Ishikawa (cell line): Measurements from ENCODE around the gene FOXO3.
A peak's percentile ranks its signal among the peaks of the same experiment; 100 is the strongest.

ENCODE experiments used
- CEBPB ChIP-seq: IDR thresholded peaks from 2 replicates; pipeline ENCODE4 v1.6.1; 2012
- CREB1 ChIP-seq: IDR thresholded peaks from 2 replicates; pipeline ENCODE4 v1.6.1; 2012; ENCODE audit warnings: low read depth
- EGR1 ChIP-seq: IDR thresholded peaks from 2 replicates; pipeline ENCODE4 v1.6.1; 2012
- EP300 ChIP-seq: IDR thresholded peaks from 2 replicates; pipeline ENCODE4 v1.6.1; 2012; ENCODE audit warnings: borderline replicate concordance
- FOXM1 ChIP-seq: IDR thresholded peaks from 2 replicates; pipeline ENCODE4 v1.6.1; 2012; ENCODE audit warnings: low read depth, borderline replicate concordance
- MAX ChIP-seq: IDR thresholded peaks from 2 replicates; pipeline ENCODE4 v1.6.1; 2012
- NFIC ChIP-seq: IDR thresholded peaks from 2 replicates; pipeline ENCODE4 v1.6.1; 2012
- RAD21 ChIP-seq: IDR thresholded peaks from 2 replicates; pipeline ENCODE4 v1.6.1; 2012; ENCODE audit warnings: low read depth
- REST ChIP-seq: IDR thresholded peaks from 2 replicates; pipeline ENCODE4 v1.6.1; 2012; ENCODE audit warnings: low read depth, mild to moderate bottlenecking
- TAF1 ChIP-seq: IDR thresholded peaks from 2 replicates; pipeline ENCODE4 v1.6.1; 2012; ENCODE audit warnings: low read depth, mild to moderate bottlenecking
- TCF12 ChIP-seq: IDR thresholded peaks from 2 replicates; pipeline ENCODE4 v1.6.1; 2012; ENCODE audit warnings: low read depth
- TEAD4 ChIP-seq: IDR thresholded peaks from 2 replicates; pipeline ENCODE4 v1.6.1; 2012
- USF1 ChIP-seq: IDR thresholded peaks from 2 replicates; pipeline ENCODE4 v1.6.1; 2012
- YY1 ChIP-seq: IDR thresholded peaks from 2 replicates; pipeline ENCODE4 v1.6.1; 2012; ENCODE audit warnings: low read depth
- ZBTB7A ChIP-seq: IDR thresholded peaks from 2 replicates; pipeline ENCODE4 v1.6.1; 2012; ENCODE audit warnings: low read depth

Gene FOXO3

GRCh38 chr6:108541843-108542759, 18.6 kb upstream of the FOXO3 start:
- TF ChIP-seq EP300 (no peak), RAD21 (peak; percentile 99)

- TF ChIP-seq EGR1 (no peak), TAF1 (no peak), TCF12 (no peak), CREB1 (no peak), REST (no peak), MAX (no peak), RAD21 (no peak), NFIC (no peak)
These were observed 17.4 kb upstream of the FOXO3 start for GRCh38 chr6:108543175-108543940.

GRCh38 chr6:108544606-108545005, 16.1 kb upstream of the FOXO3 start:
- TF ChIP-seq TEAD4, result no peak
- no peak for TF ChIP-seq USF1
- no peak for TF ChIP-seq TCF12
- TF ChIP-seq REST, result no peak
- no peak for TF ChIP-seq CEBPB
- no peak for TF ChIP-seq EP300
- TF ChIP-seq NFIC, result no peak
- no peak for TF ChIP-seq YY1
- no peak for TF ChIP-seq ZBTB7A
- TF ChIP-seq RAD21, result no peak
- TF ChIP-seq MAX, result no peak

GRCh38 chr6:108546079-108547049, 14.4 kb upstream of the FOXO3 start:
- no peak for TF ChIP-seq YY1
- no peak for TF ChIP-seq EGR1
- no peak for TF ChIP-seq TEAD4
- no peak for TF ChIP-seq TAF1
- TF ChIP-seq RAD21, result no peak
- TF ChIP-seq EP300, result no peak
- no peak for TF ChIP-seq FOXM1
- no peak for TF ChIP-seq CREB1
- no peak for TF ChIP-seq MAX
- no peak for TF ChIP-seq NFIC
- TF ChIP-seq CEBPB, result no peak
- TF ChIP-seq USF1, result no peak
- TF ChIP-seq ZBTB7A, result no peak
- TF ChIP-seq REST, result no peak
- TF ChIP-seq TCF12, result no peak
